ENCODE measurements around the gene EML2. TPM values are rescaled to one million over a fixed set of nuclear protein-coding genes. Genes with fewer than 3 reads are reported as not detected.

The EML2 gene
- total and polyA plus RNA-seq, 4 donors: 21.7 to 52.9 (median 45.2) TPM

GRCh38 chr19:45564131-45564780, 74.9 kb downstream of the EML2 start:
- Histone ChIP-seq H3K4me3 (ENCODE audit: low read length in 2 of 2) (no peak overlapping the region), H3K36me3 (ENCODE audit: control insufficient read depth in 1 of 2, insufficient read depth in 2 of 2, low read length in 1 of 2) (no peaks in the 10 kb centered on the region), H3K4me1 (ENCODE audit: control insufficient read depth in 1 of 2, insufficient read depth in 2 of 2, low read length in 2 of 2) (no peaks in the 10 kb centered on the region), H3K9me3 (ENCODE audit: control insufficient read depth, low read length) (no peaks in the 10 kb centered on the region), H3K27me3 (ENCODE audit: control insufficient read depth in 1 of 2, insufficient read depth in 2 of 2, low read length in 1 of 2) (no peaks in the 10 kb centered on the region), H3K27ac (ENCODE audit: low read depth in 1 of 2, low read length in 2 of 2) (no peak overlapping the region)
- intact Hi-C loops (cut with DNase I): no loop called here
- no peak for DNase-seq
- WGBS, 2 donors: 70 to 77% methylated on average over 5 of the region's 5 CpGs
- no peak for ATAC-seq (ENCODE audit: low FRiP score)

GRCh38 chr19:45560686-45561085, 78.5 kb downstream of the EML2 start:
- ATAC-seq (ENCODE audit: low FRiP score) (no peak), DNase-seq (no peak)
- no peaks in the 10 kb centered on the region for H3K36me3 ChIP-seq (ENCODE audit: control insufficient read depth in 1 of 2, insufficient read depth in 2 of 2, low read length in 1 of 2)
- WGBS, 2 donors: 80 to 86% methylated on average over 9 to 11 of the region's 11 CpGs
- H3K9me3 ChIP-seq (ENCODE audit: control insufficient read depth, low read length): no peaks in the 10 kb centered on the region
- intact Hi-C loops (cut with DNase I): loop anchor here in 1 of 2 donors (1.0 kb wide), 1 partner anchor 37 kb away; no protein-coding TSS in a partner anchor
- no peak overlapping the region for H3K27ac ChIP-seq (ENCODE audit: low read depth in 1 of 2, low read length in 2 of 2)
- no peaks in the 10 kb centered on the region for H3K27me3 ChIP-seq (ENCODE audit: control insufficient read depth in 1 of 2, insufficient read depth in 2 of 2, low read length in 1 of 2)
- no peak overlapping the region for H3K4me3 ChIP-seq (ENCODE audit: low read length in 2 of 2)
- H3K4me1 ChIP-seq (ENCODE audit: control insufficient read depth in 1 of 2, insufficient read depth in 2 of 2, low read length in 2 of 2): no peaks in the 10 kb centered on the region

- no peaks in the 10 kb centered on the region for H3K36me3 ChIP-seq (ENCODE audit: control insufficient read depth in 1 of 2, insufficient read depth in 2 of 2, low read length in 1 of 2)
- H3K27me3 ChIP-seq (ENCODE audit: control insufficient read depth in 1 of 2, insufficient read depth in 2 of 2, low read length in 1 of 2): no peaks in the 10 kb centered on the region
- no peak overlapping the region for H3K4me3 ChIP-seq (ENCODE audit: low read length in 2 of 2)
- DNase-seq (no peak), ATAC-seq (ENCODE audit: low FRiP score) (no peak)
- intact Hi-C loops (cut with DNase I): loop anchor here in 1 of 2 donors (1.0 kb wide), 1 partner anchor 37 kb away; no protein-coding TSS in a partner anchor
- H3K4me1 ChIP-seq (ENCODE audit: control insufficient read depth in 1 of 2, insufficient read depth in 2 of 2, low read length in 2 of 2): no peaks in the 10 kb centered on the region
- H3K9me3 ChIP-seq (ENCODE audit: control insufficient read depth, low read length): no peaks in the 10 kb centered on the region
- no peak overlapping the region for H3K27ac ChIP-seq (ENCODE audit: low read depth in 1 of 2, low read length in 2 of 2)
- WGBS, 2 donors: 89 to 92% methylated on average over 5 of the region's 5 CpGs
Observed at GRCh38 chr19:45560038-45560437, 79.2 kb downstream of the EML2 start.

Small RNAs within 50 kb of the gene (microRNA-seq; reads per million reads assigned to microRNA genes)
- gene MIR330 (80.5 to 132 reads per million in 2 donors), gene MIR642A (0 reads per million in 2 donors), gene MIR642B (0 reads per million in 2 donors)

Other genes starting within 250 kb of the EML2 start
- gene PPP1R13L, start 234.3 kb downstream of the EML2 start, total RNA-seq: 10 to 100 TPM; 64.2 to 76.5 TPM
- 100 to 1,000 TPM in 1 of 2 donors, 10 to 100 TPM in 1; 11.1 to 153 TPM for gene PPP1R13L, start 234.3 kb downstream of the EML2 start, polyA plus RNA-seq
- 1 to 10 TPM; 3.5 to 3.9 TPM for gene POLR1G, start 232.8 kb downstream of the EML2 start, total RNA-seq
- 1 to 10 TPM; 1.9 to 3.6 TPM for gene POLR1G, start 232.8 kb downstream of the EML2 start, polyA plus RNA-seq
- 10 to 100 TPM; 61.4 to 69.9 TPM for gene ERCC1, start 215.5 kb downstream of the EML2 start, total RNA-seq
- 10 to 100 TPM; 44.5 to 81.7 TPM for gene ERCC1, start 215.5 kb downstream of the EML2 start, polyA plus RNA-seq
- 100 to 1,000 TPM in 1 of 2 donors, 1 to 10 TPM in 1; 3.1 to 754 TPM for gene FOSB, start 171.4 kb downstream of the EML2 start, total RNA-seq
- gene FOSB, start 171.4 kb downstream of the EML2 start, polyA plus RNA-seq: 100 to 1,000 TPM in 1 of 2 donors, 10 to 100 TPM in 1; 18.4 to 105 TPM
- gene RTN2, start 142.3 kb downstream of the EML2 start, total RNA-seq: 10 to 100 TPM in 1 of 2 donors, 1 to 10 TPM in 1; 8.1 to 11.6 TPM
- 10 to 100 TPM in 1 of 2 donors, 1 to 10 TPM in 1; 7.0 to 13.1 TPM for gene RTN2, start 142.3 kb downstream of the EML2 start, polyA plus RNA-seq
- 1 to 10 TPM in 1 of 2 donors, under 1 TPM in 1; 0.88 to 2.5 TPM for gene PPM1N, start 141.0 kb downstream of the EML2 start, total RNA-seq
- under 1 TPM in 1 of 2 donors, not detected in 1; 0.67 TPM for gene PPM1N, start 141.0 kb downstream of the EML2 start, polyA plus RNA-seq
- gene VASP, start 131.9 kb downstream of the EML2 start, total RNA-seq: 100 to 1,000 TPM; 119 to 192 TPM
- 10 to 100 TPM; 56.0 to 63.2 TPM for gene VASP, start 131.9 kb downstream of the EML2 start, polyA plus RNA-seq
- 1 to 10 TPM; 8.6 to 8.8 TPM for gene OPA3, start 54.6 kb downstream of the EML2 start, total RNA-seq
- gene OPA3, start 54.6 kb downstream of the EML2 start, polyA plus RNA-seq: 1 to 10 TPM; 2.0 to 2.8 TPM
- 10 to 100 TPM; 10.6 to 10.9 TPM for gene GPR4, start 37.2 kb downstream of the EML2 start, total RNA-seq
- gene GPR4, start 37.2 kb downstream of the EML2 start, polyA plus RNA-seq: 1 to 10 TPM in 1 of 2 donors, under 1 TPM in 1; 0.63 to 1.2 TPM
- 1 to 10 TPM in 1 of 2 donors, under 1 TPM in 1; 0.45 to 2.4 TPM for gene GIPR, start 28.8 kb upstream of the EML2 start, total RNA-seq
- gene GIPR, start 28.8 kb upstream of the EML2 start, polyA plus RNA-seq: not detected
- gene SNRPD2, start 52.6 kb upstream of the EML2 start, total RNA-seq: 100 to 1,000 TPM; 203 to 206 TPM
- 100 to 1,000 TPM; 319 to 345 TPM for gene SNRPD2, start 52.6 kb upstream of the EML2 start, polyA plus RNA-seq
- gene QPCTL, start 53.3 kb upstream of the EML2 start, total RNA-seq: 1 to 10 TPM; 5.3 to 5.4 TPM
- 10 to 100 TPM in 1 of 2 donors, 1 to 10 TPM in 1; 1.9 to 11.1 TPM for gene QPCTL, start 53.3 kb upstream of the EML2 start, polyA plus RNA-seq
- 10 to 100 TPM; 12.7 to 15.5 TPM for gene FBXO46, start 91.5 kb upstream of the EML2 start, total RNA-seq
- 1 to 10 TPM; 1.9 to 5.1 TPM for gene FBXO46, start 91.5 kb upstream of the EML2 start, polyA plus RNA-seq
- gene MEIOSIN, start 94.0 kb upstream of the EML2 start, total RNA-seq: not detected
- gene MEIOSIN, start 94.0 kb upstream of the EML2 start, polyA plus RNA-seq: not detected
- gene SIX5, start 129.9 kb upstream of the EML2 start, total RNA-seq: 10 to 100 TPM; 17.8 to 27.3 TPM
- 10 to 100 TPM in 1 of 2 donors, 1 to 10 TPM in 1; 8.1 to 34.4 TPM for gene SIX5, start 129.9 kb upstream of the EML2 start, polyA plus RNA-seq
- gene DMPK, start 143.1 kb upstream of the EML2 start, total RNA-seq: 100 to 1,000 TPM; 155 to 215 TPM
- 100 to 1,000 TPM; 139 to 408 TPM for gene DMPK, start 143.1 kb upstream of the EML2 start, polyA plus RNA-seq
- gene DMWD, start 153.4 kb upstream of the EML2 start, total RNA-seq: 10 to 100 TPM; 70.7 TPM
- gene DMWD, start 153.4 kb upstream of the EML2 start, polyA plus RNA-seq: 10 to 100 TPM; 20.9 to 62.2 TPM
- gene RSPH6A, start 175.9 kb upstream of the EML2 start, total RNA-seq: under 1 TPM; 0.15 to 0.23 TPM
- not detected for gene RSPH6A, start 175.9 kb upstream of the EML2 start, polyA plus RNA-seq
- 10 to 100 TPM; 49.8 to 52.0 TPM for gene SYMPK, start 223.8 kb upstream of the EML2 start, total RNA-seq
- gene SYMPK, start 223.8 kb upstream of the EML2 start, polyA plus RNA-seq: 10 to 100 TPM; 22.4 to 98.6 TPM
- gene FOXA3, start 224.9 kb upstream of the EML2 start, total RNA-seq: under 1 TPM in 1 of 2 donors, not detected in 1; 0.23 TPM
- gene FOXA3, start 224.9 kb upstream of the EML2 start, polyA plus RNA-seq: 1 to 10 TPM in 1 of 2 donors, not detected in 1; 3.6 TPM
- gene IRF2BP1, start 246.7 kb upstream of the EML2 start, total RNA-seq: 10 to 100 TPM; 15.6 to 17.7 TPM
- gene IRF2BP1, start 246.7 kb upstream of the EML2 start, polyA plus RNA-seq: 10 to 100 TPM in 1 of 2 donors, 1 to 10 TPM in 1; 4.1 to 13.3 TPM

Data from aorta (tissue), 5 donors.